Kidney (tissue), 14 donors: ENCODE data around the gene GALNT9. TPM values are rescaled to one million over a fixed set of nuclear protein-coding genes. Genes with fewer than 3 reads are reported as not detected.

Source experiments
- DNase-seq, 5 donors: peaks; one replicate each; pipeline ENCODE4 v3.0.0-alpha.2; 2013 to 2020
- FAIRE-seq: peaks from 2 replicates; lab custom pipeline; 2012; peaks lifted over from hg19 to GRCh38; lab: Jason Lieb, UNC
- H3K27ac ChIP-seq, 2 donors: one replicate each; pipeline ENCODE4 v1.7.0; 2013; ENCODE audit warnings: low read depth in 2 of 2, low read length in 2 of 2, inconsistent platforms in 1 of 2
- H3K27me3 ChIP-seq: one replicate; pipeline ENCODE4 v1.7.1; 2013; ENCODE audit warnings: low read length, inconsistent platforms; ENCODE audit not compliant: control insufficient read depth, insufficient read depth
- H3K36me3 ChIP-seq, 3 donors: one replicate each; pipeline versions ENCODE4 v1.7.0 to v1.7.1; 2013; ENCODE audit warnings: low read length in 3 of 3, control low read depth in 1 of 3, inconsistent platforms in 1 of 3; ENCODE audit not compliant: insufficient read depth in 3 of 3, control insufficient read depth in 2 of 3
- H3K4me1 ChIP-seq, 3 donors: one replicate each; pipeline versions ENCODE4 v1.7.0 to v1.7.1; 2013; ENCODE audit warnings: low read length in 3 of 3, inconsistent platforms in 1 of 3, low read depth in 1 of 3; ENCODE audit not compliant: control insufficient read depth in 2 of 3, insufficient read depth in 2 of 3
- H3K4me3 ChIP-seq, 3 donors: one replicate each; pipeline versions ENCODE4 v1.7.0 to v1.8.1; 2013; ENCODE audit warnings: low read length in 3 of 3, control low read depth in 1 of 3, inconsistent platforms in 1 of 3
- H3K9ac ChIP-seq, 3 donors: one replicate each; pipeline versions ENCODE4 v1.7.0 to v1.7.1; 2013; ENCODE audit warnings: low read length in 3 of 3, control low read depth in 1 of 3, inconsistent platforms in 1 of 3
- H3K9me3 ChIP-seq, 3 donors: one replicate each; pipeline versions ENCODE4 v1.7.0 to v1.7.1; 2013; ENCODE audit warnings: low read length in 3 of 3, control low read depth in 1 of 3, inconsistent platforms in 1 of 3; ENCODE audit not compliant: control insufficient read depth in 2 of 3, insufficient read depth in 1 of 3
- CTCF ChIP-seq: IDR thresholded peaks from 3 replicates; pipeline ENCODE4 v1.5.1; 2012; ENCODE audit warnings: mild to moderate bottlenecking, moderate library complexity, borderline replicate concordance; ENCODE audit not compliant: insufficient read depth; ENCODE audit errors: extremely low read depth
- intact Hi-C: fragments of 100-400 bp; cut with DNase I; formaldehyde crosslinking; loops from one replicate; pipeline ENCODE4 v1.11.1; 2022
- polyA plus RNA-seq: library from polyadenylated mRNA; stranded (reverse); fragments of 350-450 nt; fragmentation: Illumina TruSeq; extraction: RNeasy Lipid Tissue Mini Kit (QIAGEN cat#74804); gene quantifications from one replicate; pipeline ENCODE4 v1.2.3, GENCODE V29; 2014; ENCODE audit warnings: low read depth, low replicate concordance; ENCODE audit not compliant: insufficient read depth
- total RNA-seq: library from RNA; stranded (reverse); fragmentation: NEBNext Ultra II Directional; extraction: Animal tissue kit (Norgen Biotek cat#: 25700); gene quantifications from one replicate; pipeline ENCODE4 v1.2.1, GENCODE V29; 2021
- donor health status: control.
- donor health status: control.
- donor health status: control.
- donor health status: control.
- donor health status: control.
- donor health status: DM: yes; HTN: yes; CAD: no.
- donor health status: Normal renal cell carcinoma (clear cell type).

The GALNT9 gene
- total and polyA plus RNA-seq, 2 donors from 2014 or later: 4.8 to 20.7 TPM

- DNase-seq (peak in 1 of 5 donors; percentile 64), FAIRE-seq (no peak)
- Histone ChIP-seq H3K9ac (no peak overlapping the region), H3K4me3 (no peak overlapping the region), H3K27me3 (peaks cover 6% of the 10 kb centered on the region), H3K4me1 (peaks cover 0 to 5% (median 2%) of the 10 kb centered on the region in 3 donors), H3K36me3 (peaks cover 13 to 19% (median 15%) of the 10 kb centered on the region in 3 donors), H3K27ac (no peak overlapping the region), H3K9me3 (peaks cover 0 to 9% (median 0%) of the 10 kb centered on the region in 3 donors)
- intact Hi-C loops: no loop called here
- TF ChIP-seq CTCF: no peak
Measured at GRCh38 chr12:132152411-132152821, 177.0 kb downstream of the GALNT9 start.

GRCh38 chr12:132151766-132152410 lies 177.5 kb downstream of the GALNT9 start:
- peaks cover 9 to 14% (median 12%) of the 10 kb centered on the region in 3 donors for H3K36me3 ChIP-seq
- DNase-seq: peak in 2 of 5 donors; percentile 46 to 73
- no peak overlapping the region for H3K4me3 ChIP-seq
- H3K27ac ChIP-seq: no peak overlapping the region
- peaks cover 0 to 6% (median 0%) of the 10 kb centered on the region in 3 donors for H3K9me3 ChIP-seq
- no peak overlapping the region for H3K9ac ChIP-seq
- H3K27me3 ChIP-seq: peaks cover 6% of the 10 kb centered on the region
- no peak for FAIRE-seq
- peaks cover 0 to 5% (median 0%) of the 10 kb centered on the region in 3 donors for H3K4me1 ChIP-seq
- TF ChIP-seq CTCF: no peak
- intact Hi-C loops: no loop called here

- peaks cover 0 to 5% (median 0%) of the 10 kb centered on the region in 3 donors for H3K4me1 ChIP-seq
- intact Hi-C loops: no loop called here
- H3K36me3 ChIP-seq: peaks cover 3 to 8% (median 5%) of the 10 kb centered on the region in 3 donors
- DNase-seq (peak in 2 of 5 donors; percentile 37 to 78), FAIRE-seq (no peak)
- H3K9ac ChIP-seq: no peak overlapping the region
- TF ChIP-seq CTCF: no peak
- H3K27ac ChIP-seq: no peak overlapping the region
- peaks cover 4% of the 10 kb centered on the region for H3K27me3 ChIP-seq
- peaks cover 0 to 1% (median 0%) of the 10 kb centered on the region in 3 donors for H3K9me3 ChIP-seq
- no peak overlapping the region for H3K4me3 ChIP-seq
Measured at GRCh38 chr12:132151145-132151765, 178.1 kb downstream of the GALNT9 start.
